GM18861 (cell line): ENCODE data around the gene HDAC4.

ENCODE experiments used
- ATAC-seq: cut with Tn5 transposase; IDR thresholded peaks from one replicate; pipeline ENCODE4 v1.9.1; 2021; ENCODE audit not compliant: unreplicated experiment

HDAC4 gene

GRCh38 chr2:239008677-239009588, 391.9 kb downstream of the HDAC4 start:
- ATAC-seq, result no peak

DNA sequence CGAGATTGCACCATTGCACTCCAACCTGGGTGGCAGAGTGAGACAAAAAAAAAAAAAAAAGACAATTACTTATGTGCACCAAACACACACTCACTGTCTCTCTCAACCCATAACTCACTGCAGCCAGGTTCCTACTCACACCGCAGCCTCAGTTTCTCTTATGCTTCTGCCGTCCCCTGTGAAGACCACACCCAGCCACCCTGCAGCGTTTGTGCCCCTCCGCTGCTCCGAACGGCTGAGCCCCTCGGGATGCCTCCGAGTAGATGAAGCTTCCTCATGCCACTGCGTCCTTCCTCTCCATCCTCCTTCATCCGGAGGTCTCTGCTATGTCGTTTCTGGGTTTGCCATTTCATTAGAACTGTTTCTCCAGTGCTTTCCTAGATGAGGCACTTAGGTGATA, 392.8 kb downstream of the HDAC4 start:
- ATAC-seq, result no peak

DNA sequence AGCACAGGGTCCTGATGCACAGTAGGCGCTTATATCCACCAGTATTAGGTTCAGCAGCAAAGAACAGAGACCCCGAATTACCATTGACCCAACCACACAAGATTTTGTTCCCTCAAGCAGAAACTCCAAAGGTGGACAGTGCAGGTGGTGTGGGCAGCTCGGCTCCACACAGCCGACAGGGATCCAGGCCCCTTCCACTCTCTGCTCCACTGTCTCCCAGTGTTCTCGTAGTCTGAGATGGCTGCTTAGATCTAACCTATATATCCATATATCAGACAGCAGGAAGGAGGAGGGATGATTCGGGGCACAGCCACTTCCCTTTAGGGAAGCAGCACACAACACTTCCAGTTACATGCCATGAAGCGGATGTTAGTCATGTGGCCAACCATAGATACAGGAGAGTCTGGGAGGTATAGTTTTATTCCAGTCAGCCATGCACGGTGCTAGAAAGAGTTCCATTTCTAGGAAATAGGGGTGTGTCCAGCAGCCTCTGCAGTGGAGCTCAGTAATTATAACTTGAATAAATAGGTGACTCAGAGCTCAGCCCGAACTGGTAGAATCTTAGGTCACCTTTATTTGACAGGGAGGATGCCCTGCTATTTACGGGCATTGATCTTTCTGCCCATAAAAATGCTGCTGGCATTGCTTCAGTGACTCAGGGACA, 394.1 kb downstream of the HDAC4 start:
- no peak for ATAC-seq

DNA sequence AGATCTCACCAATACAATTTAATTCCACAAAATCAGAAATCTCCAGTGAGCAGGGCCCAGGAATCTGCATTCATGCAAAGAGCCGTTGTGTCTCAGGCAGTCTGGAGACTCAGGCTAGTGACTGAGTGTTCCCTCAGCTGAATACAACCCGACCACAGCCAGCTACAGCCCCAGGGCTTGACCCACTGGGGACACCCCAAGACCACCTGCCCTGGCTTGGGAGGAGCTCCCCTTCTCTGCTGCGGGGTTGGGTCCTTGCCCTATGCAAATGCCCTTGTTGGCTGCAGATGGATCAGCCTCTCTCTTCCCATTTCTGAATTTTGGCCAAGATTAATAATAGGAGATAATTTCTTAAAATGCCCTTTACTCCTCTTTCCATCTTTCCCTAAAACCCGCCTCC, 395.2 kb downstream of the HDAC4 start:
- ATAC-seq, result no peak

DNA sequence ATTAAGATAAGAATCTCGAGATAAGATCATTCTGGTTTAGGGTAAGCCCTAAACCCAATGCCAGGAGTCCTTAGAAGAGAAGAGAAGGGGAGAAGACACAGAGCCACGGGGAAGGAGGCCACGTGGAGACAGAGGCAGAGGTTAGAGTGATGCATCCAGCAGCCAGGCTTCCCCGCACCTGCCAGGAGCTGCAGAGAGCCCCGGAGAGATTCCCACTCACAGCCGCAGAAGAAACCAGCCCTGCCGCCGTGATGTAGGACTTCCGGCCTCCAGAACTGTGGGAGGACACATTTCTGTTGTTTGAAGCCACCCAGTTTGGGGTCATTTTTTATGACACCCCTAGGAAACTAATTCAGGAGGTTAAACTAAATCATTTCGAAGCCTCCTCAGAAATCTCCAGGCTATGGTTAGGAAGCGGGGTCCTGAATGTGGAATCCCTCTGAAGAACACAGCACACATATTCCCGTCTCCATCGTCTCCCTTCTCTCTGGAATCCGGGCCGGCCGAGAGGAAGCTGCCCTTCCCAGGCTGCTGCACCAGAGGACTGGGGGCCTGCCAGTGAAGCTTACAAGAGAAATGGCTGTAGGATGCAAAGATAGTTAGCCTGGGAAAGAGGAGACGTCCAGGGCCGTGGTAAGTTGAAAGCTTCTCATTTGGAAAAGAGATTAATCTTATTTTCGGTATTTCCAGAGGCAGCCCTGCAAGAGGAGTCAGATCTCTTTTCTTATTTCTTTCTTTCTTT, 396.4 kb downstream of the HDAC4 start:
- no peak for ATAC-seq

GRCh38 chr2:239003624-239004273, 397.1 kb downstream of the HDAC4 start:
- no peak for ATAC-seq

- ATAC-seq, result no peak
Measured at GRCh38 chr2:239002954-239003623, 397.7 kb downstream of the HDAC4 start.

DNA sequence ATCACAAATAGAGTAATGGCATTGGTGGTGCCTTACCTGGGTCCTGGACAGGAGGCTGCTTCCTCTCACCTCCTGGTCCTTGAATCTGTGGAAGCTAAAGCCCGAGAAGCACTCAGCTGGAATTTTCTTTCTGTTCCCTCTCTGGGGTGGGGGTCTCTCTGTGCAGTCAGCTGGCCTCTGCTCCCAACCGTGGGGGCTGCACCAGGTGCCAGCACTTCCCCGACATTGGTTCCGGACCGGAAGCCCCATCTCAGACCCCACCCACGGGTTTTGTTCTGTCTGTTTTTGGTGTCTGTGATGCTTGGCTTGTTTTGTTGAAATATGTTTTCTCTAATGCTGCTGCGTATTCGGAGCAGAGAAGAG, 398.2 kb downstream of the HDAC4 start:
- no peak for ATAC-seq

- no peak for ATAC-seq
Measured at GRCh38 chr2:239001794-239002193, 399.0 kb downstream of the HDAC4 start.

DNA sequence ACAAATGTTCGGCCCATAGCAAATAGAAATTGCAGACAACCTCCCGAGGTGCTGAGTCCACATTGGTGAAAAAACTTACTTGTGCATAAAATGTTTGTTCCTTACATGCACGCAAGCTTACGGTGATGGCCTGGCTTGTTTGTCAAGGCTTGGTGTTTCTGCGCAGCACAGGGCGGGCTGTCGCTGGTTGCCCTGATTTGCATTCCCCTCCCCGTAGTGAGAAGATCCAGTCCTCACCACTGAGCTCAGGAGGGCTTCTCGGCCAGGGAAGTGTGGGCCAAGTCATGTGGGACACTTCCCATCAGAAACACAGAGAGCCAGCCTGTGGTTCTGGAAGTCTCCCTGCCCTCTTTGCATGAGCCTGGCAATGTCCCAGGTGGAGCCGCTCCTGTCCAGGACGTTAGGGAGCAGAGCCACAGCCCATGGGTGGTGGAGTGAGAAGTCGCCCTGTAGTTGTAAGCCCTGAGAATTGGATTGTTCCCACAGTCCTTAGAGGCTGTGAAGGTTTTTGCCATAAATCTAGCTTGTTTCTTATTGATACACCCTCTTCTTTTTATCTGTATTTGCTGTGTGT, 400.2 kb downstream of the HDAC4 start:
- ATAC-seq, result no peak

GRCh38 chr2:239000089-239000488, 400.7 kb downstream of the HDAC4 start:
- no peak for ATAC-seq

GRCh38 chr2:238999291-238999741, 401.5 kb downstream of the HDAC4 start:
- no peak for ATAC-seq

DNA sequence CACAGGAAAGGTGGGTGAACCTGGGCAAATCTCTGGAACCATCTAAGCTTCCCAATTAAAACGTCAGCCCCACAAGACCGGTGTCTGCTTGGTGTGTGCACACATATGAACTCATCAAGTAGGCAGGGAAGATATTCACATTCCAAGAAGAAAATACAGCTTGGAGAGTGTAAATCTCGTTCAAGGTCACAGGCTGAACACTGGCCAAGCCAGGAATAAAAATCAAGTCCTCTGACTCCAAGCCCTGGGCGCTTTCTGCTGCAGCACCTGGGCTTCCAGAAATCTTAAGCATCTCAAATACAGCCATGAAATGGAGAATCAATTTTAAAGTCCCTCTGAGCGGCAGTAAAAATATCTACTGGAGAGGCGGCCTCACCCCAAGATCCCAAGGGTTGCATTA, 402.0 kb downstream of the HDAC4 start:
- no peak for ATAC-seq
